ENCODE results near the gene FEV. TPM values are rescaled to one million over a fixed set of nuclear protein-coding genes. Genes with fewer than 3 reads are reported as not detected.

FEV gene
- total RNA-seq, 2 donors from 2014 or later: 1.8 to 25.9 TPM

GRCh38 chr2:218988164-218988563 is 3.2 kb upstream of the FEV start:
- Histone ChIP-seq H3K4me1 (replicated peaks) (peaks cover 5% of the 10 kb centered on the region), H3K4me3 (no peak overlapping the region), H3K27me3 (replicated peaks; ENCODE audit: insufficient read depth) (peaks cover 12% of the 10 kb centered on the region), H3K36me3 (no peaks in the 10 kb centered on the region), H3K9me3 (no peaks in the 10 kb centered on the region), H3K27ac (no peak overlapping the region)
- intact Hi-C loops (cut with DNase I): no loop called here
- 58% methylated on average over 3 of the region's 3 CpGs for WGBS
- TF ChIP-seq CTCF (IDR thresholded peaks at IDR 0.05) (no peak), POLR2A (IDR thresholded peaks at IDR 0.05) (no peak), POLR2AphosphoS5 (IDR thresholded peaks at IDR 0.05) (no peak)
- DNase-seq (ENCODE audit: low spot score): no peak

DNA sequence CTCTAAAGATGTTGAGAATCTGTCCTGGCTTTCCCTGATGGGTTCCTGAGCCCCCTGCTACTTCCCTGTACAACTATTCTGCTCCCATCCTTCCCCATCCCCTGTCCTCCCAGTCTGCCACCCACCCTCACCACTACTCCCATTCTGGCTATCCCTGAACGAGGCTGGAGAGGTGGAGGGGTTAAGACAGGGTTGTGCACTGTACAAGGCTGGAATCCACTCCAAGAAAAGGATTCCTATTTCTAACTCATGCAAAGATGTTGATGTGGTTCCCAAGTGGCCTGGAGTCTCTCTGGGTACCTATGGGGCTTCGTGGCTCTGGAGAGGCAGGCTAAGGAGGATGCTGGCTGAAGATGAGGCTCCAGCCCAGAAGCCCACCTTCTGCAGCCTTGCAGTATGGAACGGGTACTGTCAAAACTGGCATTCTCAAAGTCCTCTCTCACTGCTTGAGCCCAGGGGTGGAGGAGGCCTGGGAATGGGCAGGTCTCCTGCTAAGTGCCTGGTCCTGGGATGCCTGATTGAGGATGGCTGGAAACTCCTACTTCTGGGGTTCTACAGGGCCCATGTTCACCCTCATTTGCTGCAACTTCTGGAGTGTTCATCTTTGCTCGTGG is 1.3 kb upstream of the FEV start:
- H3K27ac ChIP-seq: no peak overlapping the region
- no peak for DNase-seq (ENCODE audit: low spot score)
- no peaks in the 10 kb centered on the region for H3K36me3 ChIP-seq
- peaks cover 14% of the 10 kb centered on the region for H3K27me3 ChIP-seq (replicated peaks; ENCODE audit: insufficient read depth)
- H3K4me1 ChIP-seq (replicated peaks): no peaks in the 10 kb centered on the region
- TF ChIP-seq POLR2A (IDR thresholded peaks at IDR 0.05): no peak
- no peak for TF ChIP-seq POLR2AphosphoS5 (IDR thresholded peaks at IDR 0.05)
- no peak for TF ChIP-seq CTCF (IDR thresholded peaks at IDR 0.05)
- H3K4me3 ChIP-seq: no peak overlapping the region
- intact Hi-C loops (cut with DNase I): no loop called here
- H3K9me3 ChIP-seq: no peaks in the 10 kb centered on the region
- 67% methylated on average over 4 of the region's 4 CpGs for WGBS

DNA sequence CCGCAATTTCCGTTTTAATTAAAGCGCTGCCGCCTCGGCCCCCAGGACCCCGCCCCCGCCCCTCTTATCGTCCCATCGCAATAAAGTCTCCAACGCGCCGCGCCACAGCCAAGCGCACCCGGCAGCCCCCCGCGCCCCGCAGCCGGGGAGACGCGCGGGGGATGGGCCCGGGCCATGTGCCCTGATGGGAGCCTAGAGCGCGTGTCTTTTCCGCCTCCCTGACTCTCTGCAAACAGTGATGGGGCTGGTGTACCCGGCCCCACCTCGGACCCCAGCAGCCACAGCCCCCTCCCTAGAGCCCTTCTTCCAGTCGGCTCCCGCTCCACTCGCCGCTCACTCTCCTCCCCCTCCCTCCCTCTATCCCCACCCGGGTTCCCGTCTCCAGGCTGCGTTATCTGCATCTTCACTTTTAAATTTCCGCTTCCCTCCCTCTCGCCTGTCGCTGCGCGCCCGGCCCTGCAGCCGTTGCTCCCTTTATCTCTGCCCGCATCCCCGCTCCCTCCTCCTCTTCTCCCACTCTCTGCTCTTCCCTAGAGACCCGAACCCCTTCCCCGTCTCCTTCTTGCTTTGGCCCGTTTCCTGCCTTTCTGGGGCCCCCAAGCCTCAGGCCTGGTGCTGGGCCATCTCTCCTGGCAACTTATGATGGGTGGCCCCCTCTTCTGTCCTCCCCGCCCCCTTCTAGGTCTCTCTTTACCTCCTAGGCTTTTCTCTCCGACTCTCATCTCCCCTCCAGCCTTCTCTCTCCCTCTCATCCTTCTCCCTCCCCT is 524 bp upstream of the FEV start:
- H3K4me1 ChIP-seq (replicated peaks): no peaks in the 10 kb centered on the region
- intact Hi-C loops (cut with DNase I): no loop called here
- H3K27me3 ChIP-seq (replicated peaks; ENCODE audit: insufficient read depth): peaks cover 17% of the 10 kb centered on the region
- no peaks in the 10 kb centered on the region for H3K9me3 ChIP-seq
- TF ChIP-seq POLR2A (IDR thresholded peaks at IDR 0.05): no peak
- 7% methylated on average over 28 of the region's 49 CpGs for WGBS
- no peaks in the 10 kb centered on the region for H3K36me3 ChIP-seq
- peak overlapping the region in 1 of 2 donors; percentile 19 for H3K4me3 ChIP-seq
- no peak overlapping the region for H3K27ac ChIP-seq
- DNase-seq (ENCODE audit: low spot score): no peak

GRCh38 chr2:218984239-218985020 is 554 bp downstream of the FEV start:
- TF ChIP-seq CTCF (IDR thresholded peaks at IDR 0.05): no peak
- no peak for TF ChIP-seq POLR2A (IDR thresholded peaks at IDR 0.05)
- peak; percentile 38 for TF ChIP-seq POLR2AphosphoS5 (IDR thresholded peaks at IDR 0.05)
- peak overlapping the region in 1 of 2 donors; percentile 4 for H3K27ac ChIP-seq
- peaks cover 4% of the 10 kb centered on the region for H3K4me1 ChIP-seq (replicated peaks)
- H3K36me3 ChIP-seq: no peaks in the 10 kb centered on the region
- WGBS: under 1% methylated on average over 50 of the region's 50 CpGs
- peak overlapping the region; percentile 7 to 19 for H3K4me3 ChIP-seq
- H3K9me3 ChIP-seq: no peaks in the 10 kb centered on the region
- peaks cover 17% of the 10 kb centered on the region for H3K27me3 ChIP-seq (replicated peaks; ENCODE audit: insufficient read depth)
- DNase-seq (ENCODE audit: low spot score): no peak
- intact Hi-C loops (cut with DNase I): no loop called here

DNA sequence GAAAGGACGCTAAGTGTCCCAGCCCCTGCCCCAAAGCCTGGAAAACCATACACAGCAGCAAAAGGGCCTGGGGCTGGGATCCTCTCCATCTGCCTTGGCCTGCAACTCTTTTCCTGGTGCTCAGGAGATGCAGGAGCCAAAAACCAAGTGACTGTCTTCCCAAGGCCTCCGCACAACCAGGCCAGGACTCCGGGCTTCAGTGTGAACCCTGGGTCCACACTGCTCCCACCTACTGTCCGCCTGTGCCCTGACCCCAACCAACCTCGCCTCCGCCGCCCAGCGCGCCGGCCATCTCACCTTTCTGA is 1.1 kb downstream of the FEV start:
- Histone ChIP-seq H3K9me3 (no peaks in the 10 kb centered on the region), H3K4me1 (replicated peaks) (peaks cover 4% of the 10 kb centered on the region), H3K4me3 (peak overlapping the region; percentile 7 to 19), H3K27ac (peak overlapping the region in 1 of 2 donors; percentile 4), H3K36me3 (no peaks in the 10 kb centered on the region), H3K27me3 (replicated peaks; ENCODE audit: insufficient read depth) (peaks cover 17% of the 10 kb centered on the region)
- TF ChIP-seq POLR2AphosphoS5 (IDR thresholded peaks at IDR 0.05): no peak
- no peak for TF ChIP-seq CTCF (IDR thresholded peaks at IDR 0.05)
- no peak for TF ChIP-seq POLR2A (IDR thresholded peaks at IDR 0.05)
- 18% methylated on average over 10 of the region's 10 CpGs for WGBS
- no peak for DNase-seq (ENCODE audit: low spot score)
- intact Hi-C loops (cut with DNase I): no loop called here

All from prostate gland (tissue), 2 donors.